Astrocyte of the cerebellum (primary cell): ENCODE data around the gene HSPB9.

ENCODE experiments used
- DNase-seq: peaks from one replicate; pipeline ENCODE4 v3.0.0-alpha.2; 2011; ENCODE audit warnings: low read depth
- H3K4me3 ChIP-seq: 2 replicates; pipeline ENCODE4 v1.5.1; 2011; ENCODE audit warnings: mild to moderate bottlenecking, low read depth, low read length, moderate library complexity
- in situ Hi-C: cut with HindIII; loops from 2 replicates; pipeline ENCODE4 v1.10.0; 2017; ENCODE audit warnings: low sequenced_read_pairs
- TF ChIP-seq, protein P1 (sequence below): IDR thresholded peaks from 2 replicates; pipeline ENCODE4 v1.5.1; 2012; ENCODE audit warnings: low read length, low read depth, moderate library complexity, mild to moderate bottlenecking; ENCODE audit errors: missing control alignments

HSPB9 gene

GRCh38 chr17:42160531-42160910, 37.9 kb downstream of the HSPB9 start:
- in situ Hi-C loops = no loop called here

GRCh38 chr17:42163113-42163512, 40.5 kb downstream of the HSPB9 start:
- no peak for DNase-seq
- TF ChIP-seq, protein P1, sequence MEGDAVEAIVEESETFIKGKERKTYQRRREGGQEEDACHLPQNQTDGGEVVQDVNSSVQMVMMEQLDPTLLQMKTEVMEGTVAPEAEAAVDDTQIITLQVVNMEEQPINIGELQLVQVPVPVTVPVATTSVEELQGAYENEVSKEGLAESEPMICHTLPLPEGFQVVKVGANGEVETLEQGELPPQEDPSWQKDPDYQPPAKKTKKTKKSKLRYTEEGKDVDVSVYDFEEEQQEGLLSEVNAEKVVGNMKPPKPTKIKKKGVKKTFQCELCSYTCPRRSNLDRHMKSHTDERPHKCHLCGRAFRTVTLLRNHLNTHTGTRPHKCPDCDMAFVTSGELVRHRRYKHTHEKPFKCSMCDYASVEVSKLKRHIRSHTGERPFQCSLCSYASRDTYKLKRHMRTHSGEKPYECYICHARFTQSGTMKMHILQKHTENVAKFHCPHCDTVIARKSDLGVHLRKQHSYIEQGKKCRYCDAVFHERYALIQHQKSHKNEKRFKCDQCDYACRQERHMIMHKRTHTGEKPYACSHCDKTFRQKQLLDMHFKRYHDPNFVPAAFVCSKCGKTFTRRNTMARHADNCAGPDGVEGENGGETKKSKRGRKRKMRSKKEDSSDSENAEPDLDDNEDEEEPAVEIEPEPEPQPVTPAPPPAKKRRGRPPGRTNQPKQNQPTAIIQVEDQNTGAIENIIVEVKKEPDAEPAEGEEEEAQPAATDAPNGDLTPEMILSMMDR = no peak
- H3K4me3 ChIP-seq = no peak overlapping the region
- in situ Hi-C loops = no loop called here

More at GRCh38 chr17:42160531-42160910, 37.9 kb downstream of the HSPB9 start:
- TF ChIP-seq, protein P1 = no peak
- no peak overlapping the region for H3K4me3 ChIP-seq
- DNase-seq = no peak

GRCh38 chr17:42163696-42164407, 41.2 kb downstream of the HSPB9 start:
- TF ChIP-seq, protein P1 = no peak
- DNase-seq = no peak
- no peak overlapping the region for H3K4me3 ChIP-seq
- in situ Hi-C loops = no loop called here

- no peak overlapping the region for H3K4me3 ChIP-seq
- DNase-seq = no peak
- in situ Hi-C loops = no loop called here
- TF ChIP-seq, protein P1 = no peak
These were observed 43.1 kb downstream of the HSPB9 start for GRCh38 chr17:42165751-42166150.

GRCh38 chr17:42166196-42166763, 43.7 kb downstream of the HSPB9 start:
- DNase-seq = no peak
- TF ChIP-seq, protein P1 = no peak
- in situ Hi-C loops = no loop called here
- H3K4me3 ChIP-seq = no peak overlapping the region

- no peak for DNase-seq
- in situ Hi-C loops = no loop called here
- H3K4me3 ChIP-seq = no peak overlapping the region
- TF ChIP-seq, protein P1 = no peak
These were observed 45.2 kb downstream of the HSPB9 start for GRCh38 chr17:42167807-42168206.
